ENCODE data around the gene OSBPL10. TPM values are rescaled to one million over a fixed set of nuclear protein-coding genes. Genes with fewer than 3 reads are reported as not detected.
"Not testable (repeated sequence)": the region's sequence is repeated elsewhere in the genome, so short reads cannot be mapped to it uniquely, and the experiment has no call there.

OSBPL10 gene
- total RNA-seq, 1 experiment from 2014 or later = 2.3 TPM

- Histone ChIP-seq H3K4me1 (ENCODE audit: insufficient read depth, low read length, poor library complexity, severe bottlenecking) (peaks cover 6% of the 10 kb centered on the region), H3K4me3 (ENCODE audit: low read depth, low read length, poor library complexity, severe bottlenecking) (no peak overlapping the region), H3K27me3 (replicated peaks; ENCODE audit: insufficient read depth, low read depth, low read length, poor library complexity) (no peaks in the 10 kb centered on the region), H3K36me3 (ENCODE audit: insufficient read depth, low read length, poor library complexity, severe bottlenecking) (no peaks in the 10 kb centered on the region), H3K27ac (ENCODE audit: low read depth, low read length, poor library complexity, severe bottlenecking) (no peak overlapping the region), H3K9me3 (ENCODE audit: low read depth, low read length, poor library complexity, severe bottlenecking) (no peaks in the 10 kb centered on the region)
- no peak for DNase-seq (ENCODE audit: low spot score)
- CTCF ChIA-PET = no interaction called here
- intact Hi-C loops (cut with micrococcal nuclease; ENCODE audit: unreplicated experiment) = no loop called here
- BruUV-seq (replicated peaks) = no TSS peak
- TF ChIP-seq EZH2 (IDR thresholded peaks at IDR 0.05; ENCODE audit: borderline replicate concordance, low read depth, low read length, poor library complexity, severe bottlenecking) = no peak
- TF ChIP-seq, protein P1, sequence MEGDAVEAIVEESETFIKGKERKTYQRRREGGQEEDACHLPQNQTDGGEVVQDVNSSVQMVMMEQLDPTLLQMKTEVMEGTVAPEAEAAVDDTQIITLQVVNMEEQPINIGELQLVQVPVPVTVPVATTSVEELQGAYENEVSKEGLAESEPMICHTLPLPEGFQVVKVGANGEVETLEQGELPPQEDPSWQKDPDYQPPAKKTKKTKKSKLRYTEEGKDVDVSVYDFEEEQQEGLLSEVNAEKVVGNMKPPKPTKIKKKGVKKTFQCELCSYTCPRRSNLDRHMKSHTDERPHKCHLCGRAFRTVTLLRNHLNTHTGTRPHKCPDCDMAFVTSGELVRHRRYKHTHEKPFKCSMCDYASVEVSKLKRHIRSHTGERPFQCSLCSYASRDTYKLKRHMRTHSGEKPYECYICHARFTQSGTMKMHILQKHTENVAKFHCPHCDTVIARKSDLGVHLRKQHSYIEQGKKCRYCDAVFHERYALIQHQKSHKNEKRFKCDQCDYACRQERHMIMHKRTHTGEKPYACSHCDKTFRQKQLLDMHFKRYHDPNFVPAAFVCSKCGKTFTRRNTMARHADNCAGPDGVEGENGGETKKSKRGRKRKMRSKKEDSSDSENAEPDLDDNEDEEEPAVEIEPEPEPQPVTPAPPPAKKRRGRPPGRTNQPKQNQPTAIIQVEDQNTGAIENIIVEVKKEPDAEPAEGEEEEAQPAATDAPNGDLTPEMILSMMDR (conservative IDR thresholded peaks at IDR 0.05; ENCODE audit: low read depth, low read length) = no peak
- POLR2A ChIA-PET (ENCODE audit: low non-redundant PET) = no interaction called here
Observed at GRCh38 chr3:31785734-31786133, 195.3 kb downstream of the OSBPL10 start.

DNA sequence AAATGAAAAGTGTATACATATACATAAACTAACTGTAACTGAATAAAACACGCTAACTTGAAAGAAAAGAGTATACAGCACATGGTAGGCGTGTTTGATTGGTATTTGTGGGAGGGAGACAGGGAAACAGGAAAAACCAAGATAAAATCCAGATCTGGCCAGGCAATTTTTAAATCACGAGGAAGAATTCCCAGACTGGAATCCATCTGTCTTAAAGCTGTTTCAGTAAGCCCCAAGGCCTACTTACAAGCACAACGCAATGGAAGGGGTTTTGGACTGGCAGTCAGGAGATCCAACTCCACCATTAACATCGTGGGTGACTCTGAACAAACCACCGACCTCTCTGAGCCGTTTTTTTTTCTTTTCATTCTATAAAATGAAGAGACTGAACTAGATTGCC, 195.8 kb downstream of the OSBPL10 start:
- Histone ChIP-seq H3K4me1 (ENCODE audit: insufficient read depth, low read length, poor library complexity, severe bottlenecking) (peaks cover 4% of the 10 kb centered on the region), H3K4me3 (ENCODE audit: low read depth, low read length, poor library complexity, severe bottlenecking) (no peak overlapping the region), H3K36me3 (ENCODE audit: insufficient read depth, low read length, poor library complexity, severe bottlenecking) (no peaks in the 10 kb centered on the region), H3K27ac (ENCODE audit: low read depth, low read length, poor library complexity, severe bottlenecking) (no peak overlapping the region), H3K27me3 (replicated peaks; ENCODE audit: insufficient read depth, low read depth, low read length, poor library complexity) (no peaks in the 10 kb centered on the region), H3K9me3 (ENCODE audit: low read depth, low read length, poor library complexity, severe bottlenecking) (no peaks in the 10 kb centered on the region)
- no peak for DNase-seq (ENCODE audit: low spot score)
- intact Hi-C loops (cut with micrococcal nuclease; ENCODE audit: unreplicated experiment) = no loop called here
- no peak for TF ChIP-seq EZH2 (IDR thresholded peaks at IDR 0.05; ENCODE audit: borderline replicate concordance, low read depth, low read length, poor library complexity, severe bottlenecking)
- TF ChIP-seq, protein P1 (conservative IDR thresholded peaks at IDR 0.05; ENCODE audit: low read depth, low read length) = no peak
- ChIA-PET CTCF (no interaction called here), POLR2A (ENCODE audit: low non-redundant PET) (no interaction called here)
- BruUV-seq (replicated peaks) = no TSS peak

DNA sequence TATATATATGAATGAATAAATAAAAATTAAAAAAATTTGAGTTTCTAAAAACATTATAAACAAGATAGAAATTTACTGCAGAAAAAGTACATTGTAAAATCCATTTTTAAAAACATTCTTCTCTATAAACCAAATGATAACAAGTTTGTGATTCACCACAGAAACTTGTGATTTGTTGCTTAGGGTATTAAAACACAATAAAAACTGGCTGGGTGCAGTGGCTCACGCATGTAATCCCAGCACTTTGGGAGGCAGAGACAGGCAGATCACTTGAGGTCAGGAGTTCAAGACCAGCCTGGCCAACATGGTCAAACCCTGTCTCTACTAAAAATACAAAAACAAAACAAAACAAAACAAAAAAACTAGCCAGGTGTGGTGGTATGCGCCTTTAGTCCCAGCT, 197.2 kb downstream of the OSBPL10 start:
- H3K4me1 ChIP-seq (ENCODE audit: insufficient read depth, low read length, poor library complexity, severe bottlenecking); intact Hi-C loops (cut with micrococcal nuclease; ENCODE audit: unreplicated experiment); H3K36me3 ChIP-seq (ENCODE audit: insufficient read depth, low read length, poor library complexity, severe bottlenecking); H3K27me3 ChIP-seq (replicated peaks; ENCODE audit: insufficient read depth, low read depth, low read length, poor library complexity); H3K9me3 ChIP-seq (ENCODE audit: low read depth, low read length, poor library complexity, severe bottlenecking); BruUV-seq (replicated peaks); POLR2A ChIA-PET (ENCODE audit: low non-redundant PET); H3K27ac ChIP-seq (ENCODE audit: low read depth, low read length, poor library complexity, severe bottlenecking); CTCF ChIA-PET; H3K4me3 ChIP-seq (ENCODE audit: low read depth, low read length, poor library complexity, severe bottlenecking); DNase-seq (ENCODE audit: low spot score): not testable (repeated sequence)

DNA sequence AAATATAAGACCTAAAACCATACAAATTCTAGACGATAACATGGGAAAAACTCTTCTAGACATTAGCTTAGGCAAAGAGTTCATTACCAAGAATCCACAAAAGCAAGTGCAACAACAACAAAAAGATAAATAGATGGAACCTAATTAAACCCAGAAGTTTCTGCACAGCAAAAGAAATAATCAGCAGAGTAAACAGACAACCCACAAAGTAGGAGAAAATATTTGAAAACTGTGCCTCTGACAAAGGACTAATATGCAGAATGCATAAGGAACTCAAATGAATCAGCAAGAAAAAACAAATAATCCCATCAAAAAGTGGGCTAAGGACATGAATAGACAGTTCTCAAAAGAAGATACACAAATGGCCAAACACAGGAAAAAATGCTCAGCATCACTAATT, 198.8 kb downstream of the OSBPL10 start:
- CTCF ChIA-PET; H3K9me3 ChIP-seq (ENCODE audit: low read depth, low read length, poor library complexity, severe bottlenecking); POLR2A ChIA-PET (ENCODE audit: low non-redundant PET); H3K36me3 ChIP-seq (ENCODE audit: insufficient read depth, low read length, poor library complexity, severe bottlenecking); DNase-seq (ENCODE audit: low spot score); H3K4me1 ChIP-seq (ENCODE audit: insufficient read depth, low read length, poor library complexity, severe bottlenecking); H3K27me3 ChIP-seq (replicated peaks; ENCODE audit: insufficient read depth, low read depth, low read length, poor library complexity); BruUV-seq (replicated peaks); H3K27ac ChIP-seq (ENCODE audit: low read depth, low read length, poor library complexity, severe bottlenecking); H3K4me3 ChIP-seq (ENCODE audit: low read depth, low read length, poor library complexity, severe bottlenecking); intact Hi-C loops (cut with micrococcal nuclease; ENCODE audit: unreplicated experiment): not testable (repeated sequence)
